ENCODE data around the gene DLK1.
A peak's percentile ranks its signal among the peaks of the same experiment; 100 is the strongest.

Gene DLK1

DNA sequence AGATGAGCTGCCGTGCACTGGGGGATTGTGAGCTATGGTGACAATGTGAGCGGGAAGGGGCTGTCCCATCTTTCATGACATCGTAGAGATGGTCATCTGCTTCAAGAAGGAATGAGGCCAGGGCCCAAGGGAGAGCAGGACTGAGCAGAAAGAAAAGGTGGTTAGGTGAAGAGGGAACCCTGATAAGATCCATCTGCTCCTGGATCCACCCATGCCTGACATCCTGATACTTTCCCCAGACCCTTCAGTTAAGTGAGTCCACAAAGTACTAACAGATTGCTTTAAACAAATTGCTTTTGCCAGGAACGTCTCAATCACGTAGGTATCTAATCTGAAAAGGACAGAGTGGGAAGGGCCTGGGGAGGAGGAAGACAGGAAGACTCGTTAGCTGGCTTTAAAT lies 25.4 kb upstream of the DLK1 start:
- H3K27ac ChIP-seq = no peak overlapping the region

DNA sequence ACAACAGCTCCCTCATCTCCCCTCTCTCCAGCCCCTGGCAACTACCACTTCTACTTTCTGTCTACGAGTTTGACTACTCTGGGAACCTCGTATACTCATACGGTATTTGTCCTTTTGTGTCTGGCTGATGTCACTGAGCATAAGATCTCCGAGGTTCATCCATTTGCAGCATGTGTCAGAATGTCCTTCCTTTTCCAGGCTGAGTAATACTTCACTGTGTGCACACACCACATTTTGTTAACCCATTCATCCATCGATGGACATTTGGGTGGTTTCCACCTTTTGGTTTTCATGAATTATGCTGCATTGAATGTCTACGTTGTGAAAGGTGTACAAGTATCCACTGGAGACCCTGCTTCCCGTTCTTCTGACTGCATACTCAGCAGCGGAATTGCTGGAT lies 24.1 kb upstream of the DLK1 start:
- H3K27ac ChIP-seq = no peak overlapping the region
- TF ChIP-seq, protein P1, sequence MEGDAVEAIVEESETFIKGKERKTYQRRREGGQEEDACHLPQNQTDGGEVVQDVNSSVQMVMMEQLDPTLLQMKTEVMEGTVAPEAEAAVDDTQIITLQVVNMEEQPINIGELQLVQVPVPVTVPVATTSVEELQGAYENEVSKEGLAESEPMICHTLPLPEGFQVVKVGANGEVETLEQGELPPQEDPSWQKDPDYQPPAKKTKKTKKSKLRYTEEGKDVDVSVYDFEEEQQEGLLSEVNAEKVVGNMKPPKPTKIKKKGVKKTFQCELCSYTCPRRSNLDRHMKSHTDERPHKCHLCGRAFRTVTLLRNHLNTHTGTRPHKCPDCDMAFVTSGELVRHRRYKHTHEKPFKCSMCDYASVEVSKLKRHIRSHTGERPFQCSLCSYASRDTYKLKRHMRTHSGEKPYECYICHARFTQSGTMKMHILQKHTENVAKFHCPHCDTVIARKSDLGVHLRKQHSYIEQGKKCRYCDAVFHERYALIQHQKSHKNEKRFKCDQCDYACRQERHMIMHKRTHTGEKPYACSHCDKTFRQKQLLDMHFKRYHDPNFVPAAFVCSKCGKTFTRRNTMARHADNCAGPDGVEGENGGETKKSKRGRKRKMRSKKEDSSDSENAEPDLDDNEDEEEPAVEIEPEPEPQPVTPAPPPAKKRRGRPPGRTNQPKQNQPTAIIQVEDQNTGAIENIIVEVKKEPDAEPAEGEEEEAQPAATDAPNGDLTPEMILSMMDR (conservative IDR thresholded peaks at IDR 0.05) = no peak
- no peak for TF ChIP-seq ZFX (IDR thresholded peaks at IDR 0.05)

More for the DNA sequence above, 25.4 kb upstream of the DLK1 start:
- TF ChIP-seq ZFX (IDR thresholded peaks at IDR 0.05) = no peak
- TF ChIP-seq, protein P1 (conservative IDR thresholded peaks at IDR 0.05) = no peak

DNA sequence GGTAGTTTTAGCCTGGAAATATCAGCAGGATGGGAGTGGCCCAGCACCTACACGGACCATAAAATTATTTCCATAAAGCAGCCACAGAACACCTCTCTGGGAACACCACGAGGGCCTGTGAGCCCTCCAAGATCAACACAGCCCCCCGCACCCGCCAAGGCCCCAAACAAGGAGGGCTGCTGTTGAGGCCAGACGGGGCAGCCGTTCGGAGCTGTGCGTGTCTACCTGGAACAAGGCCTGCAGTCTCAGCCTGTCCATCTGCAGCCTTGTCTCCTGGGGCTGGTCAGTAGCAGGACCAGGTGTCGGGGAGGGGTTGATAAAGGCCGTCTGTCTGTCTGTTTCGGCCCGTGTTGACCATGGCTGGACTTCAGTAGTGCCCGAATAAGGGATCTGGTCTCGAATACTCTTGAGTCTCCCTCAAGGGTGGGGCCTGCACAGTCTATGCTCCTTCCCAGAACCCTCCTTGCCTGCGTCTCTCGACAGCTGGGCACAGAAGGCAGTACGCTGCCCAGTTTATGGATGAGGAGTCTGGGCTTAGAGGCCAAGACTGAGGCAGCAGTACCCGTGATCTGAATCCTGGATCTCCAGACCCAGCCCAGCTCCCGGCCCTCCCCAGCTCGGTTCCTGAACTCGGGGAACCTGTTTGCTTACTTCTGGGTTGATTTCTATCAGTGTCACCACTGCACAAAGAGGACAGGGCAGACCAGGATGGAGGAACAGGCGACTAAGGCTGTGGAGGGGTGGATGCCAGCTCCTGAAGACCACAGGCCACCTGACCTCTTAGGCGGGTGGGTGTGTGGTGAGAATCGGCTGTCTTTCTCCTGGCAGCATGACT lies 23.1 kb upstream of the DLK1 start:
- peak overlapping the region; percentile 49 for H3K27ac ChIP-seq

DNA sequence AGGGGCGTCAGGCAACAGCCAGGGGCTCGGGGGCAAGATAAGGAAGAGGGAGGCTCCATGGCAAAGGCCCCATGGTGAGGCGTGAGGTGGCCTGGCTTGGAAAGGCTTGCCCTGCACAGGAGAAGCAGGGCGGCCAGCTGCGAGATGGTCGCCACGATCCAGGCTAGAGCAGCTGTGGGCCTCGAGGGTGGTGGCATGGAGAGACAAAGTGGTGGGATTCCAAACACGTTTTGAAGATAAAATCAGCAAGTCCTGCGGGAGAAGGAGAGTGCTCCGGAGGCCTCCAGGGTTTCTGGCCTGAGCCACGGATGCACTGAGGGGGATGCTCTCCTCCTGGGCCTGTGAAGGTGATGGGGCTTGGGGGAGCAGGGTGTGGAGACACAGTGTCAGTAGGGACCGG lies 20.5 kb upstream of the DLK1 start:
- no peak for TF ChIP-seq ZFX (IDR thresholded peaks at IDR 0.05)
- TF ChIP-seq, protein P1 (conservative IDR thresholded peaks at IDR 0.05) = no peak
- no peak overlapping the region for H3K27ac ChIP-seq

More for the DNA sequence above, 23.1 kb upstream of the DLK1 start:
- TF ChIP-seq ZFX (IDR thresholded peaks at IDR 0.05) = no peak
- TF ChIP-seq, protein P1 (conservative IDR thresholded peaks at IDR 0.05) = no peak

DNA sequence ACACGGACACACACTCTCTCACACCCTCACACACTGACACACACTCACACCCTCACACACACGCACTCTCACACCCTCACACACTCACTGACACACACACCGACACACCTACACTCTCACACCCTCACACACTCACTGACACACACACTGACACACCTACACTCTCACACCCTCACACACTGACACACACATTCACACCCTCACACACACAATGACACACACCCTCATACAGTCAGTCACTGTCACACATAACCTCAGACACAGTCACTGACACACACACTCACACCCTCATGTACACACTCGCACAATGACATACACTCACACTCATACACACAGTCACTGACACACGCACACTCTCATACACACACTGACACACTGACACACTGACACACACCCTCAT lies 19.8 kb upstream of the DLK1 start:
- TF ChIP-seq, protein P1 (conservative IDR thresholded peaks at IDR 0.05) = no peak
- no peak for TF ChIP-seq ZFX (IDR thresholded peaks at IDR 0.05)
- H3K27ac ChIP-seq = no peak overlapping the region

DNA sequence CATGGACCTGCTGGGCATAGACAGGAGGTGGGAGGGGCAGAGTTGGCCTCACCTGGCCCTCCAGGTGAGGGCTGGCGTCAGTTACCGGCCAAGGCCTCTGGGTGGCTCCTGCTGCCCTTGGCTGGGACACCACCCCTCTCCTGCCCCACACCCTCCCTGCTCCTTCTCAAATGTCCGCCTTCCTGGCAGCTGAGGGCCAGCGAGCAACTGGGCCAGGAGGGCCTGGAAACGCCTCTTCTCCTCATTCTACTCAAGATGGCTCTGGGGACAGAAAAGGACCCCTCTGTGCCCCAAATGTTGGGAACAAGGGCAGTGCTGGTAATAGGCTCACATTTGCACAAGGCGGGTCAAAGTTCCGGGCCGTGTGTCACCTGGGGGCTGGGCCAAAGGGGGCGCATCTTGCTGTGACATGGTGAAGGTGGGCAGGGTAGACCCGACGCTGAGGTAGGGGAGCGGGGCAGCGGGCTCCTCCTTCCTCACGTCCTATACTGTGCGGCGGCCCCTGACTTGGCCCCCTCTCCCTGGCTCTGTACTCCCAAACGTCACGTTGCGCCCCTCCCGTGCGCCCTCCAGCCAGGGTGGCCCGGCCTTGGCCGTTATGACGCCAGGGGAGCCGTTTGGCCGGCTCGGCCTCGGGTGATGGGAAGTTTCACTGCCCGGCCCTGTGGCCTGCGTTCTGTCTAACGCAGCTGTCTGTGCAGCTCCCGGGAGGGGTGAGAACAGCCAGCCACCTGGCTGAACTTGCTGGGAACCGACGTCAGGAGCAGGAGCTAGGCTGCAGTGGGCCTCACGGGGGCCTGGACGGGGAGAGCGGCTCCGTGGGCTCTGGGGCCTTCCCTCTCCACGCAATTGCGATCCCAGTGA lies 18.0 kb upstream of the DLK1 start:
- peak overlapping the region; percentile 19 for H3K27ac ChIP-seq
- TF ChIP-seq, protein P1 (conservative IDR thresholded peaks at IDR 0.05) = peak; percentile 83
- TF ChIP-seq ZFX (IDR thresholded peaks at IDR 0.05) = no peak
